ENCODE data around the gene AK9. TPM values are rescaled to one million over a fixed set of nuclear protein-coding genes. Genes with fewer than 3 reads are reported as not detected.

The AK9 gene
- total and polyA plus RNA-seq, 10 of the 15 experiments (the other 5 are each of a cell fraction or from before 2014, with no cell fraction given), result 2.1 to 7.4 (median 4.2) TPM

DNA sequence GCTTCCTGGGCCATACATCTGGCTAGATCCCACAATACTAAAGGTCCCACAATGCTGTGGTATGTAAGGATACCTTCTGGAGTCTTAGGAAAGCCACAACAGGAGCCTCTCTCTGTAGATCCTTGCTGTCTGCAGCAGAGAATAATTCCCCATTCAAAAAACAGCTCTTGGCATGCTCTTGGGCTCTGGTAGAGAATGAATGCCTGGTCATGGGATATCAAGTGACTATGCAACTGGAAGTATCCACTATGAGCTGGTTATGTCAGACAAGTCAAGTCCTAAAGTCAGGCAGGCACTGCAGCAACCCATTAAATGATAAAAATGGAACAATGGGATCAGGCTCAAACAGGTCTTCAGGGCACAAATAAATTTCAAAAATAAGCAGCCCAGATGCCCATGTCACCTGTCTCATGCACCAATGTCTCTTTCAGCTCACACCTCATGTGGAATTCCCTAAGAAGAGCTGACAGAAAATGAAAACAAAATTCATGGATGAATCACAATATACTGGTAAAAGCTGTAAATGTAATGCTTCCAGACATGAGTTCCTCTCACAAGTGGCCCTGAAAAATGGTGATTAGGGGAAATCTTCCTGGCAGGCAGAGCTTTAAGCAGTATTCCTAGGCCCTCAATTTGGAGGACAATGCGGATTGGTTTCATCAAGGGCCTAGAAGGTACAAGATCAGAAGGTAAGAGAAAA is 4.3 kb downstream of the AK9 start:
- intact Hi-C loops (cut with micrococcal nuclease; ENCODE audit: unreplicated experiment), result no loop called here
- Histone ChIP-seq H3K27me3 (replicated peaks in 1 of 2; ENCODE audit: control insufficient read depth in 2 of 2, insufficient read depth in 2 of 2, low read length in 1 of 2) (no peaks in the 10 kb centered on the region), H3K27ac (ENCODE audit: control insufficient read depth, insufficient read depth) (no peak overlapping the region), H3K4me1 (ENCODE audit: control insufficient read depth, insufficient read depth, low read length) (no peaks in the 10 kb centered on the region; the same call in 1 of the 2 replicates), H3K4me2 (ENCODE audit: control insufficient read depth, insufficient read depth) (no peak overlapping the region), H3K9ac (ENCODE audit: control insufficient read depth, insufficient read depth, low read length) (no peak overlapping the region), H3K9me3 (replicated peaks; ENCODE audit: control insufficient read depth, insufficient read depth, low read length) (no peaks in the 10 kb centered on the region), H3K4me3 (no peak overlapping the region), H4K20me1 (ENCODE audit: control insufficient read depth, insufficient read depth) (no peaks in the 10 kb centered on the region), H3K79me2 (ENCODE audit: control insufficient read depth, insufficient read depth, low read length) (peaks cover 3% of the 10 kb centered on the region), H3K36me3 (ENCODE audit: control insufficient read depth in 2 of 2, insufficient read depth in 2 of 2, low read length in 1 of 2) (no peaks in the 10 kb centered on the region), H2AFZ (ENCODE audit: control insufficient read depth, low read depth, low read length) (no peak overlapping the region)
- FAIRE-seq (no peak), DNase-seq (ENCODE audit: low read depth, low spot score) (no peak), ATAC-seq (no peak)
- RAD21 ChIA-PET (ENCODE audit: unreplicated experiment), result no interaction called here
- BruUV-seq (replicated peaks), result no TSS peak
- WGBS (ENCODE audit: insufficient coverage, insufficient replicate concordance, low lambda C conversion rate, missing lambda C conversion rate), result 94% methylated on average over 1 of the region's 1 CpG
- CTCF ChIA-PET, result interaction anchor here (0.9 to 1.4 kb wide), 2 partner anchors 17 to 353 kb away, joined by 4 to 6 read pairs; no protein-coding TSS in a partner anchor
- SMC1A ChIA-PET (ENCODE audit: uncharacterized antibody, unreplicated experiment), result interaction anchor here (0.6 kb wide), 1 partner anchor 1767 kb away, joined by 3 read pairs; no protein-coding TSS in a partner anchor
- POLR2A ChIA-PET, result no interaction called here
- in situ Hi-C loops (cut with MboI), result no loop called here
- no peak for TF ChIP-seq SMARCA5 (IDR thresholded peaks at IDR 0.05)
- no peak for TF ChIP-seq PBX3 (IDR thresholded peaks at IDR 0.05; ENCODE audit: insufficient replicate concordance, low read depth, low read length)
- TF ChIP-seq MEF2A (IDR thresholded peaks at IDR 0.05; ENCODE audit: insufficient read depth, low read depth, low read length), result no peak
- no peak for TF ChIP-seq BACH1 (IDR thresholded peaks at IDR 0.05; ENCODE audit: borderline replicate concordance)
- TF ChIP-seq ZBTB40 (IDR thresholded peaks at IDR 0.05; ENCODE audit: borderline replicate concordance), result no peak
- TF ChIP-seq, protein P1, sequence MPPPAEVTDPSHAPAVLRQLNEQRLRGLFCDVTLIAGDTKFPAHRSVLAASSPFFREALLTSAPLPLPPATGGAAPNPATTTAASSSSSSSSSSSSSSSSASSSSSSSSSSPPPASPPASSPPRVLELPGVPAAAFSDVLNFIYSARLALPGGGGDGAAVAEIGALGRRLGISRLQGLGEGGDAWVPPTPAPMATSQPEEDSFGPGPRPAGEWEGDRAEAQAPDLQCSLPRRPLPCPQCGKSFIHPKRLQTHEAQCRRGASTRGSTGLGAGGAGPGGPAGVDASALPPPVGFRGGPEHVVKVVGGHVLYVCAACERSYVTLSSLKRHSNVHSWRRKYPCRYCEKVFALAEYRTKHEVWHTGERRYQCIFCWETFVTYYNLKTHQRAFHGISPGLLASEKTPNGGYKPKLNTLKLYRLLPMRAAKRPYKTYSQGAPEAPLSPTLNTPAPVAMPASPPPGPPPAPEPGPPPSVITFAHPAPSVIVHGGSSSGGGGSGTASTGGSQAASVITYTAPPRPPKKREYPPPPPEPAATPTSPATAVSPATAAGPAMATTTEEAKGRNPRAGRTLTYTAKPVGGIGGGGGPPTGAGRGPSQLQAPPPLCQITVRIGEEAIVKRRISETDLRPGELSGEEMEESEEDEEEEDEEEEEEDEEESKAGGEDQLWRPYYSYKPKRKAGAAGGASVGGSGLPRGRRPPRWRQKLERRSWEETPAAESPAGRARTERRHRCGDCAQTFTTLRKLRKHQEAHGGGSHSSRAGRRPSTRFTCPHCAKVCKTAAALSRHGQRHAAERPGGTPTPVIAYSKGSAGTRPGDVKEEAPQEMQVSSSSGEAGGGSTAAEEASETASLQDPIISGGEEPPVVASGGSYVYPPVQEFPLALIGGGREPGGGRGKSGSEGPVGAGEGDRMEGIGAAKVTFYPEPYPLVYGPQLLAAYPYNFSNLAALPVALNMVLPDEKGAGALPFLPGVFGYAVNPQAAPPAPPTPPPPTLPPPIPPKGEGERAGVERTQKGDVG (CRISPR knock-in tag; IDR thresholded peaks at IDR 0.05), result no peak
- no peak for TF ChIP-seq WRNIP1 (IDR thresholded peaks at IDR 0.05; ENCODE audit: borderline replicate concordance, low read depth, low read length)
- no peak for TF ChIP-seq SIX5 (IDR thresholded peaks at IDR 0.05; ENCODE audit: low read depth, low read length, severe bottlenecking)
- TF ChIP-seq, protein P2, sequence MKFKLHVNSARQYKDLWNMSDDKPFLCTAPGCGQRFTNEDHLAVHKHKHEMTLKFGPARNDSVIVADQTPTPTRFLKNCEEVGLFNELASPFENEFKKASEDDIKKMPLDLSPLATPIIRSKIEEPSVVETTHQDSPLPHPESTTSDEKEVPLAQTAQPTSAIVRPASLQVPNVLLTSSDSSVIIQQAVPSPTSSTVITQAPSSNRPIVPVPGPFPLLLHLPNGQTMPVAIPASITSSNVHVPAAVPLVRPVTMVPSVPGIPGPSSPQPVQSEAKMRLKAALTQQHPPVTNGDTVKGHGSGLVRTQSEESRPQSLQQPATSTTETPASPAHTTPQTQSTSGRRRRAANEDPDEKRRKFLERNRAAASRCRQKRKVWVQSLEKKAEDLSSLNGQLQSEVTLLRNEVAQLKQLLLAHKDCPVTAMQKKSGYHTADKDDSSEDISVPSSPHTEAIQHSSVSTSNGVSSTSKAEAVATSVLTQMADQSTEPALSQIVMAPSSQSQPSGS (IDR thresholded peaks at IDR 0.05; ENCODE audit: low read length), result no peak
- TF ChIP-seq BCL11A (IDR thresholded peaks at IDR 0.05; ENCODE audit: low read depth, low read length), result no peak
- TF ChIP-seq HDAC6 (IDR thresholded peaks at IDR 0.05; ENCODE audit: unreplicated experiment), result no peak
- no peak for TF ChIP-seq MXI1 (IDR thresholded peaks at IDR 0.05; ENCODE audit: low read depth, low read length)
- TF ChIP-seq IKZF2 (IDR thresholded peaks at IDR 0.05), result no peak

Measured in GM12878 (cell line).